Activated naive CD8-positive, alpha-beta T cell (primary cell): ENCODE results near the gene VHLL.
A peak's percentile ranks its signal among the peaks of the same experiment; 100 is the strongest.

Source experiments
- H3K27ac Mint-ChIP-seq: one replicate; pipeline ENCODE4 v1.8.0; 2021; ENCODE audit warnings: mixed read lengths
- H3K27me3 Mint-ChIP-seq: one replicate; pipeline ENCODE4 v1.8.0; 2021; ENCODE audit warnings: mixed read lengths
- H3K36me3 Mint-ChIP-seq: one replicate; pipeline ENCODE4 v1.8.0; 2021; ENCODE audit warnings: mixed read lengths
- H3K4me1 Mint-ChIP-seq: one replicate; pipeline ENCODE4 v1.8.0; 2021; ENCODE audit warnings: low read depth, mixed read lengths
- H3K4me3 Mint-ChIP-seq: one replicate; pipeline ENCODE4 v1.8.0; 2021; ENCODE audit warnings: mild to moderate bottlenecking, mixed read lengths
- H3K9me3 Mint-ChIP-seq: one replicate; pipeline ENCODE4 v1.8.0; 2021; ENCODE audit warnings: low read depth, mixed read lengths

The VHLL gene

GRCh38 chr1:156308078-156308477 is 9.0 kb upstream of the VHLL start:
- peak overlapping the region; percentile 2 for H3K27ac Mint-ChIP-seq
- H3K27me3 Mint-ChIP-seq, result no peaks in the 10 kb centered on the region
- no peak overlapping the region for H3K4me3 Mint-ChIP-seq
- H3K9me3 Mint-ChIP-seq, result no peaks in the 10 kb centered on the region
- peaks cover 5% of the 10 kb centered on the region for H3K36me3 Mint-ChIP-seq
- H3K4me1 Mint-ChIP-seq, result no peaks in the 10 kb centered on the region

- Mint-ChIP-seq H3K9me3 (no peaks in the 10 kb centered on the region), H3K4me3 (no peak overlapping the region), H3K36me3 (peaks cover 2% of the 10 kb centered on the region), H3K27ac (no peak overlapping the region), H3K27me3 (no peaks in the 10 kb centered on the region), H3K4me1 (no peaks in the 10 kb centered on the region)
Measured at GRCh38 chr1:156305215-156305614, 6.1 kb upstream of the VHLL start.

GRCh38 chr1:156303241-156303640 is 4.1 kb upstream of the VHLL start:
- no peak overlapping the region for H3K27ac Mint-ChIP-seq
- H3K4me3 Mint-ChIP-seq, result no peak overlapping the region
- no peaks in the 10 kb centered on the region for H3K27me3 Mint-ChIP-seq
- H3K9me3 Mint-ChIP-seq, result no peaks in the 10 kb centered on the region
- peaks cover 2% of the 10 kb centered on the region for H3K36me3 Mint-ChIP-seq
- H3K4me1 Mint-ChIP-seq, result no peaks in the 10 kb centered on the region

GRCh38 chr1:156295391-156295947 is 3.6 kb downstream of the VHLL start, which contains the start of gene GLMP:
Gene GLMP, minus strand, starts transcription at chr1:156295679. Its CDS starts 34 bp downstream, at chr1:156295645.
- H3K4me3 Mint-ChIP-seq, result peak within 1 kb of the TSS; percentile 89
- peaks cover 16% of the 10 kb centered on the region for H3K4me1 Mint-ChIP-seq
- H3K9me3 Mint-ChIP-seq, result no peaks in the 10 kb centered on the region
- peak within 1 kb of the TSS; percentile 64 for H3K27ac Mint-ChIP-seq
- no peaks in the 10 kb centered on the region for H3K27me3 Mint-ChIP-seq
- no peaks in the 10 kb centered on the region for H3K36me3 Mint-ChIP-seq

- Mint-ChIP-seq H3K36me3 (no peaks in the 10 kb centered on the region), H3K27ac (no peak overlapping the region), H3K4me3 (no peak overlapping the region)
Measured at GRCh38 chr1:156293895-156294294, 5.2 kb downstream of the VHLL start.

GRCh38 chr1:156293098-156293434 is 6.0 kb downstream of the VHLL start:
- Mint-ChIP-seq H3K27ac (no peak overlapping the region), H3K27me3 (no peaks in the 10 kb centered on the region), H3K9me3 (no peaks in the 10 kb centered on the region), H3K36me3 (no peaks in the 10 kb centered on the region), H3K4me3 (no peak overlapping the region), H3K4me1 (peaks cover 16% of the 10 kb centered on the region)

More at GRCh38 chr1:156293895-156294294, 5.2 kb downstream of the VHLL start:
- Mint-ChIP-seq H3K9me3 (no peaks in the 10 kb centered on the region), H3K4me1 (peaks cover 16% of the 10 kb centered on the region), H3K27me3 (no peaks in the 10 kb centered on the region)

- Mint-ChIP-seq H3K4me3 (no peak overlapping the region), H3K4me1 (peaks cover 16% of the 10 kb centered on the region), H3K36me3 (no peaks in the 10 kb centered on the region), H3K9me3 (no peaks in the 10 kb centered on the region), H3K27me3 (no peaks in the 10 kb centered on the region), H3K27ac (peak overlapping the region; percentile 50)
Measured at GRCh38 chr1:156291226-156292061, 7.7 kb downstream of the VHLL start.

- no peaks in the 10 kb centered on the region for H3K9me3 Mint-ChIP-seq
- H3K27ac Mint-ChIP-seq, result peak overlapping the region; percentile 6
- no peaks in the 10 kb centered on the region for H3K36me3 Mint-ChIP-seq
- peaks cover 4% of the 10 kb centered on the region for H3K4me1 Mint-ChIP-seq
- no peaks in the 10 kb centered on the region for H3K27me3 Mint-ChIP-seq
- H3K4me3 Mint-ChIP-seq, result no peak overlapping the region
Measured at GRCh38 chr1:156289857-156290256, 9.2 kb downstream of the VHLL start.

- Mint-ChIP-seq H3K4me1 (peaks cover 17% of the 10 kb centered on the region), H3K4me3 (no peak overlapping the region)
Measured at GRCh38 chr1:156286061-156286460, 13.0 kb downstream of the VHLL start.

GRCh38 chr1:156285437-156285836 is 13.7 kb downstream of the VHLL start:
- no peak overlapping the region for H3K27ac Mint-ChIP-seq
- H3K4me3 Mint-ChIP-seq, result no peak overlapping the region
- H3K4me1 Mint-ChIP-seq, result peaks cover 22% of the 10 kb centered on the region
- no peaks in the 10 kb centered on the region for H3K9me3 Mint-ChIP-seq
- no peaks in the 10 kb centered on the region for H3K36me3 Mint-ChIP-seq
- H3K27me3 Mint-ChIP-seq, result no peaks in the 10 kb centered on the region

More at GRCh38 chr1:156286061-156286460, 13.0 kb downstream of the VHLL start:
- no peaks in the 10 kb centered on the region for H3K9me3 Mint-ChIP-seq
- H3K27me3 Mint-ChIP-seq, result no peaks in the 10 kb centered on the region
- H3K36me3 Mint-ChIP-seq, result no peaks in the 10 kb centered on the region
- no peak overlapping the region for H3K27ac Mint-ChIP-seq

GRCh38 chr1:156284757-156285156 is 14.3 kb downstream of the VHLL start:
- H3K27me3 Mint-ChIP-seq, result no peaks in the 10 kb centered on the region

GRCh38 chr1:156284112-156284511 is 15.0 kb downstream of the VHLL start, which contains the start of gene TMEM79:
Gene TMEM79, plus strand, starts transcription at chr1:156284325. Its CDS starts 902 bp downstream, at chr1:156285227.
- no peaks in the 10 kb centered on the region for H3K27me3 Mint-ChIP-seq
- H3K9me3 Mint-ChIP-seq, result no peaks in the 10 kb centered on the region
- H3K36me3 Mint-ChIP-seq, result no peaks in the 10 kb centered on the region
- H3K27ac Mint-ChIP-seq, result peak within 1 kb of the TSS; percentile 98
- peak within 1 kb of the TSS; percentile 99 for H3K4me3 Mint-ChIP-seq
- peaks cover 27% of the 10 kb centered on the region for H3K4me1 Mint-ChIP-seq

More at GRCh38 chr1:156284757-156285156, 14.3 kb downstream of the VHLL start:
- H3K27ac Mint-ChIP-seq, result no peak overlapping the region
- no peaks in the 10 kb centered on the region for H3K9me3 Mint-ChIP-seq
- H3K4me3 Mint-ChIP-seq, result peak overlapping the region; percentile 38
- no peaks in the 10 kb centered on the region for H3K36me3 Mint-ChIP-seq
- peaks cover 27% of the 10 kb centered on the region for H3K4me1 Mint-ChIP-seq

- Mint-ChIP-seq H3K27me3 (no peaks in the 10 kb centered on the region), H3K4me3 (peak overlapping the region; percentile 99), H3K36me3 (no peaks in the 10 kb centered on the region), H3K9me3 (no peaks in the 10 kb centered on the region), H3K27ac (peak overlapping the region; percentile 98), H3K4me1 (peaks cover 27% of the 10 kb centered on the region)
Measured at GRCh38 chr1:156283521-156283920, 15.6 kb downstream of the VHLL start.

- Mint-ChIP-seq H3K27me3 (no peaks in the 10 kb centered on the region), H3K4me3 (peak within 1 kb of the TSS; percentile 99), H3K4me1 (peaks cover 31% of the 10 kb centered on the region), H3K27ac (peak within 1 kb of the TSS; percentile 98), H3K9me3 (no peaks in the 10 kb centered on the region), H3K36me3 (peaks cover 2% of the 10 kb centered on the region)
Measured at GRCh38 chr1:156282479-156283222, 16.5 kb downstream of the VHLL start, which contains the start of gene SMG5. Gene SMG5, minus strand, starts transcription at chr1:156282825. Its CDS starts 145 bp downstream, at chr1:156282680.
